H9 (cell line): Measurements from ENCODE around the gene PIP5K1C. TPM values are rescaled to one million over a fixed set of nuclear protein-coding genes. Genes with fewer than 3 reads are reported as not detected.

ENCODE experiments used
- DNase-seq: peaks from one replicate; pipeline ENCODE4 v3.0.0-alpha.2; 2017
- H2AFZ ChIP-seq: one replicate; pipeline ENCODE4 v1.6.1; 2013; ENCODE audit warnings: mild to moderate bottlenecking, low read length, control low read depth, moderate library complexity
- H2AK5ac ChIP-seq: 2 replicates; pipeline ENCODE4 v1.6.1; 2013; ENCODE audit warnings: low read length, control low read depth, mixed read lengths; ENCODE audit not compliant: insufficient read length
- H2BK120ac ChIP-seq: one replicate; pipeline ENCODE4 v1.6.1; 2013; ENCODE audit warnings: low read depth, mild to moderate bottlenecking, low read length, control low read depth, inconsistent platforms; ENCODE audit not compliant: poor library complexity, severe bottlenecking
- H2BK12ac ChIP-seq: 2 replicates; pipeline ENCODE4 v1.6.1; 2013; ENCODE audit warnings: low read length, control low read depth, mixed read lengths, low read depth; ENCODE audit not compliant: insufficient read length
- H2BK15ac ChIP-seq: 2 replicates; pipeline ENCODE4 v1.6.1; 2013; ENCODE audit warnings: low read depth, low read length, control low read depth
- H2BK20ac ChIP-seq: one replicate; pipeline ENCODE4 v1.6.1; 2013; ENCODE audit warnings: low read depth, mild to moderate bottlenecking, low read length, control low read depth, inconsistent platforms; ENCODE audit not compliant: poor library complexity, severe bottlenecking
- H2BK5ac ChIP-seq: 2 replicates; pipeline ENCODE4 v1.6.1; 2013; ENCODE audit warnings: low read length, control low read depth, mixed read lengths; ENCODE audit not compliant: insufficient read length
- H3K14ac ChIP-seq: 2 replicates; pipeline ENCODE4 v1.6.1; 2013; ENCODE audit warnings: low read length, control low read depth; ENCODE audit not compliant: insufficient read depth
- H3K18ac ChIP-seq: 2 replicates; pipeline ENCODE4 v1.6.1; 2013; ENCODE audit warnings: low read depth, mild to moderate bottlenecking, mixed read lengths, low read length, control low read depth; ENCODE audit not compliant: insufficient read length
- H3K23ac ChIP-seq: 2 replicates; pipeline ENCODE4 v1.6.1; 2013; ENCODE audit warnings: low read length, control low read depth, mixed read lengths, low read depth; ENCODE audit not compliant: insufficient read length
- H3K23me2 ChIP-seq: 2 replicates; pipeline ENCODE4 v1.6.1; 2013; ENCODE audit warnings: low read depth, mild to moderate bottlenecking, mixed read lengths, low read length, control low read depth; ENCODE audit not compliant: insufficient read length, poor library complexity, severe bottlenecking
- H3K27ac ChIP-seq: 2 replicates; pipeline ENCODE4 v1.5.1; 2013; ENCODE audit warnings: low read length, control low read depth, mixed read lengths, low read depth; ENCODE audit not compliant: insufficient read length
- H3K27me3 ChIP-seq: 2 replicates; pipeline ENCODE4 v1.6.1; 2013; ENCODE audit warnings: low read length, control low read depth, inconsistent platforms; ENCODE audit not compliant: insufficient read depth
- H3K4ac ChIP-seq: 2 replicates; pipeline ENCODE4 v1.6.1; 2013; ENCODE audit warnings: low read depth, mild to moderate bottlenecking, control low read depth, inconsistent platforms, low read length, moderate library complexity
- H3K4me1 ChIP-seq: 2 replicates; pipeline ENCODE4 v1.6.1; 2013; ENCODE audit warnings: low read length, control low read depth, inconsistent platforms; ENCODE audit not compliant: insufficient read depth
- H3K4me2 ChIP-seq: 2 replicates; pipeline ENCODE4 v1.6.1; 2013; ENCODE audit warnings: low read length, control low read depth, mixed read lengths; ENCODE audit not compliant: insufficient read length, insufficient read depth
- H3K56ac ChIP-seq: 2 replicates; pipeline ENCODE4 v1.6.1; 2013; ENCODE audit warnings: low read depth, mild to moderate bottlenecking, mixed read lengths, low read length, control low read depth; ENCODE audit not compliant: insufficient read length
- H3K79me1 ChIP-seq: 2 replicates; pipeline ENCODE4 v1.6.1; 2013; ENCODE audit warnings: low read depth, mild to moderate bottlenecking, moderate library complexity, low read length, control low read depth, inconsistent platforms; ENCODE audit not compliant: insufficient read depth, poor library complexity, severe bottlenecking
- H3K79me2 ChIP-seq: 2 replicates; pipeline ENCODE4 v1.6.1; 2013; ENCODE audit warnings: low read length, control low read depth, inconsistent platforms; ENCODE audit not compliant: insufficient read depth
- H3K9ac ChIP-seq: 2 replicates; pipeline ENCODE4 v1.6.1; 2013; ENCODE audit warnings: low read length, control low read depth, mixed read lengths; ENCODE audit not compliant: insufficient read length; ENCODE audit errors: extremely low read depth
- H3K9me3 ChIP-seq: one replicate; pipeline ENCODE4 v1.6.1; 2013; ENCODE audit warnings: low read depth, low read length, inconsistent platforms; ENCODE audit not compliant: control insufficient read depth
- H3T11ph ChIP-seq: one replicate; pipeline ENCODE4 v1.6.1; 2013; ENCODE audit warnings: mild to moderate bottlenecking, low read length, control low read depth, inconsistent platforms
- H4K20me1 ChIP-seq: one replicate; pipeline ENCODE4 v1.6.1; 2013; ENCODE audit not compliant: control insufficient read depth, insufficient read length, insufficient read depth
- H4K5ac ChIP-seq: 2 replicates; pipeline ENCODE4 v1.6.1; 2013; ENCODE audit warnings: low read depth, mild to moderate bottlenecking, mixed read lengths, low read length, control low read depth; ENCODE audit not compliant: insufficient read length
- H4K8ac ChIP-seq: replicated peaks from 2 replicates; pipeline ENCODE4 v1.6.1; 2013; ENCODE audit warnings: low read length, control low read depth, mixed read lengths, low read depth; ENCODE audit not compliant: insufficient read length
- H4K91ac ChIP-seq: 2 replicates; pipeline ENCODE4 v1.6.1; 2013; ENCODE audit warnings: low read depth, mild to moderate bottlenecking, moderate library complexity, mixed read lengths, low read length, control low read depth; ENCODE audit not compliant: insufficient read length
- H3K27ac Mint-ChIP-seq, 3 experiments: 2 replicates in 2 of 3; 3 replicates in 1 of 3; pipeline ENCODE4 v1.8.0; 2020 to 2021; ENCODE audit warnings: mixed read lengths in 3 of 3, mild to moderate bottlenecking in 1 of 3, moderate library complexity in 1 of 3
- H3K27me3 Mint-ChIP-seq: 2 replicates; pipeline ENCODE4 v1.8.0; 2021; ENCODE audit warnings: low read depth, mild to moderate bottlenecking, moderate library complexity, mixed read lengths
- H3K36me3 Mint-ChIP-seq, 3 experiments: 2 replicates in 2 of 3; 3 replicates in 1 of 3; pipeline ENCODE4 v1.8.0; 2020 to 2021; ENCODE audit warnings: low read depth in 3 of 3, mixed read lengths in 3 of 3; ENCODE audit not compliant: insufficient read depth in 1 of 3
- H3K4me1 Mint-ChIP-seq, 2 experiments: 2 replicates each; pipeline ENCODE4 v1.8.0; 2020; ENCODE audit warnings: mixed read lengths in 2 of 2
- H3K4me3 Mint-ChIP-seq, 2 experiments: 2 replicates in 1 of 2; 3 replicates in 1 of 2; pipeline ENCODE4 v1.8.0; 2020 to 2021; ENCODE audit warnings: mild to moderate bottlenecking in 2 of 2, mixed read lengths in 2 of 2, moderate library complexity in 1 of 2
- H3K9me3 Mint-ChIP-seq, 2 experiments: 2 replicates in 1 of 2; 3 replicates in 1 of 2; pipeline ENCODE4 v1.8.0; 2020; ENCODE audit warnings: mild to moderate bottlenecking in 2 of 2, mixed read lengths in 2 of 2, moderate library complexity in 1 of 2
- WGBS: extraction: QIAGEN DNeasy Blood & Tissue Kit; methylation state at CpG from one replicate; pipeline ENCODE4 v1.1.7; 2013; ENCODE audit warnings: missing lambda C conversion rate, low lambda C conversion rate, mixed read lengths; ENCODE audit not compliant: insufficient read length; ENCODE audit errors: extremely low coverage; 5-methylcytosine and 5-hydroxymethylcytosine counted together
- total RNA-seq: library from RNA; stranded (reverse); gene quantifications from 2 replicates; pipeline ENCODE4 v1.2.1, GENCODE V29; 2021
- TF ChIP-seq, protein P1 (sequence below): fragments of 200-600 bp; sonication (generic); conservative IDR thresholded peaks from 3 replicates; pipeline ENCODE4 v1.8.0; 2021; ENCODE audit warnings: antibody characterized with exemption, mild to moderate bottlenecking

The PIP5K1C gene
- total RNA-seq, 1 experiment from 2014 or later, result 41.7 TPM

DNA sequence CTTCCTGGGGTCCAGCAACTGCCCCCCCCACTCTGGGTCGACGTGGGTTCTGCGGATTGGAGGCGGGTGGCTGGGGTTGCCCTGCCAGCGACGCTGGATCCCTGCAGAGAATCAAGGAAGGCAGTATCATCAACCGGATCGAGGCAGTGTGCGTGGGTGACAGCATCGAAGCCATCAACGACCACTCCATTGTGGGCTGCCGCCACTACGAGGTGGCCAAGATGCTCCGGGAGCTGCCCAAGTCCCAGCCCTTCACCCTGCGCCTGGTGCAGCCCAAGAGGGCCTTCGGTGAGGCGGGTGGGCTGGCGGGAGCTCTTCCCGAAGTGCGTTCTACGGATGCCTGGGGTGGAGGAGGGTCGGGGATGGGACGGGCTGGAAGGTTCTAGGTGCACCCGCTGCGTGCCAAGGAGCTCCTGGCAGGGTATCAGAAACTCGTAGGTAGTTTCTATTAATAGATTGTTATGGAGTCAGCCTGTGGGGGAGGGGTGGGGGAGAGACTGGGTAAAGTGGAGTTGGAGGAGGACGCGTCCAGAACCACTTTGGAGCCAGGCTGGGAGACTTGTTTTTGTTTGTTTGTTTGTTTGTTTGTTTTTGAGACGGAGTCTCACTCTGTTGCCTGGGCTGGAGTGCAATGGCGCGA, 113.4 kb downstream of the PIP5K1C start:
- Mint-ChIP-seq H3K36me3 (no peaks in the 10 kb centered on the region; a peak in 1 of 7 replicates), H3K9me3 (peaks cover 13 to 16% of the 10 kb centered on the region in 2 experiments), H3K4me1 (no peaks in the 10 kb centered on the region), H3K4me3 (no peak overlapping the region; a peak in 1 of 5 replicates), H3K27ac (no peak overlapping the region), H3K27me3 (peaks cover 75% of the 10 kb centered on the region)
- H3K14ac ChIP-seq, result no peak overlapping the region
- H3K56ac ChIP-seq, result no peak overlapping the region
- no peak overlapping the region for H2BK20ac ChIP-seq
- no peak overlapping the region for H2BK5ac ChIP-seq
- no peak overlapping the region for H3T11ph ChIP-seq
- no peak overlapping the region for H2AFZ ChIP-seq
- no peak overlapping the region for H4K8ac ChIP-seq
- H3K4ac ChIP-seq, result no peak overlapping the region
- H3K9ac ChIP-seq, result no peak overlapping the region
- H3K79me2 ChIP-seq, result no peaks in the 10 kb centered on the region
- H3K27me3 ChIP-seq, result no peaks in the 10 kb centered on the region; the same call in 1 of the 2 replicates
- TF ChIP-seq, protein P1, sequence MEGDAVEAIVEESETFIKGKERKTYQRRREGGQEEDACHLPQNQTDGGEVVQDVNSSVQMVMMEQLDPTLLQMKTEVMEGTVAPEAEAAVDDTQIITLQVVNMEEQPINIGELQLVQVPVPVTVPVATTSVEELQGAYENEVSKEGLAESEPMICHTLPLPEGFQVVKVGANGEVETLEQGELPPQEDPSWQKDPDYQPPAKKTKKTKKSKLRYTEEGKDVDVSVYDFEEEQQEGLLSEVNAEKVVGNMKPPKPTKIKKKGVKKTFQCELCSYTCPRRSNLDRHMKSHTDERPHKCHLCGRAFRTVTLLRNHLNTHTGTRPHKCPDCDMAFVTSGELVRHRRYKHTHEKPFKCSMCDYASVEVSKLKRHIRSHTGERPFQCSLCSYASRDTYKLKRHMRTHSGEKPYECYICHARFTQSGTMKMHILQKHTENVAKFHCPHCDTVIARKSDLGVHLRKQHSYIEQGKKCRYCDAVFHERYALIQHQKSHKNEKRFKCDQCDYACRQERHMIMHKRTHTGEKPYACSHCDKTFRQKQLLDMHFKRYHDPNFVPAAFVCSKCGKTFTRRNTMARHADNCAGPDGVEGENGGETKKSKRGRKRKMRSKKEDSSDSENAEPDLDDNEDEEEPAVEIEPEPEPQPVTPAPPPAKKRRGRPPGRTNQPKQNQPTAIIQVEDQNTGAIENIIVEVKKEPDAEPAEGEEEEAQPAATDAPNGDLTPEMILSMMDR, result no peak
- no peaks in the 10 kb centered on the region for H3K79me1 ChIP-seq
- H3K4me1 ChIP-seq, result no peaks in the 10 kb centered on the region; the same call in 1 of the 2 replicates
- no peak overlapping the region for H4K91ac ChIP-seq
- no peaks in the 10 kb centered on the region for H4K20me1 ChIP-seq
- peaks cover 3% of the 10 kb centered on the region for H3K23me2 ChIP-seq
- no peak overlapping the region for H3K23ac ChIP-seq
- H3K9me3 ChIP-seq, result no peaks in the 10 kb centered on the region
- WGBS, result no CpG with 5 or more reads among the region's 31 CpGs
- no peak overlapping the region for H2BK120ac ChIP-seq
- H3K4me2 ChIP-seq, result no peak overlapping the region
- H4K5ac ChIP-seq, result no peak overlapping the region
- DNase-seq, result no peak
- H3K27ac ChIP-seq, result no peak overlapping the region
- no peak overlapping the region for H2BK15ac ChIP-seq
- H2BK12ac ChIP-seq, result no peak overlapping the region
- no peak overlapping the region for H3K18ac ChIP-seq
- H2AK5ac ChIP-seq, result no peak overlapping the region
